PC-9 (cell line): ENCODE data around the gene ZNF787.

Experiments
- EZH2 ChIP-seq: fragments of 200-600 bp; sonication (generic); IDR thresholded peaks from 2 replicates; pipeline ENCODE4 v1.8.0; 2017; ENCODE audit warnings: antibody characterized with exemption, low read depth
- TF ChIP-seq, protein P1 (sequence below): fragments of 200-600 bp; sonication (generic); conservative IDR thresholded peaks from 2 replicates; pipeline ENCODE4 v1.6.1; 2017; ENCODE audit warnings: mixed run types, antibody characterized with exemption, mild to moderate bottlenecking, moderate library complexity

DNA sequence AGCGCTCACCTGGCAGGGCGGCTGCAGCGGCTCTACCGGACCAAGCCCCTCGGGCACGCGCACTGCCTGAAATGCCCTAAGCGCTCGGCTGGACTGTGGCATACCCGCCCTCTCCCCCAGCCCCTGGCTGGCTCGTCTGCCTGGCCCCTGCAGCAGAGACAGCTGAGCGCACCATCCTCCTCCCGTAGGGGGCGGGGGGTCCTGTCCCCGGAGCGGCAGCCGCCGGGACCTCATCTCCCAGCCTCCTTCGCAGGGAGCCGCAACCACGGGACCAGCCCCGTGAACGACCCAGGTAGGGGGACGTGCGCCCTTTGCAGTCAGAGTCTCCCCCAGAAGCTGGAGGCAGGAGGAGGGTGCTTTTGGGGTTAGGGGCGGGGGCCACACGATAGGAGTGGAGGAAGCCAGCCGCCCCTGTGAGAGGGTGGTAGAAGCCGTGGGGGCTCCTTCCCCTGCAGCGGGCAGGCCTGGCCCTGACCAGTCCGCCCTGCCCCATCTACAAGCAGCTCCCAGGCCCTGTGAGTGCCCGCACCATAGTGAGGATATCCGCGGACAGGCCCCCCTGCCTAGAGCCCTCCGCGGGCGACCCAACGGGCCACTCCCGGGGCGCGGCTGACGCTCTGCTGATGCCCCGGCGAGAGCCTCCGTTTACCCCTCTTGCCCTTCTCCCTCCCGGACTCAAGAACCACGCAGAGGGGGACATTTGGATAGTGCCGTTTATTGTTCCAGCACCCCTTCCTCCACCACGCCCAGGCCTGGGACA is 34.2 kb downstream of the ZNF787 start:
- TF ChIP-seq, protein P1, sequence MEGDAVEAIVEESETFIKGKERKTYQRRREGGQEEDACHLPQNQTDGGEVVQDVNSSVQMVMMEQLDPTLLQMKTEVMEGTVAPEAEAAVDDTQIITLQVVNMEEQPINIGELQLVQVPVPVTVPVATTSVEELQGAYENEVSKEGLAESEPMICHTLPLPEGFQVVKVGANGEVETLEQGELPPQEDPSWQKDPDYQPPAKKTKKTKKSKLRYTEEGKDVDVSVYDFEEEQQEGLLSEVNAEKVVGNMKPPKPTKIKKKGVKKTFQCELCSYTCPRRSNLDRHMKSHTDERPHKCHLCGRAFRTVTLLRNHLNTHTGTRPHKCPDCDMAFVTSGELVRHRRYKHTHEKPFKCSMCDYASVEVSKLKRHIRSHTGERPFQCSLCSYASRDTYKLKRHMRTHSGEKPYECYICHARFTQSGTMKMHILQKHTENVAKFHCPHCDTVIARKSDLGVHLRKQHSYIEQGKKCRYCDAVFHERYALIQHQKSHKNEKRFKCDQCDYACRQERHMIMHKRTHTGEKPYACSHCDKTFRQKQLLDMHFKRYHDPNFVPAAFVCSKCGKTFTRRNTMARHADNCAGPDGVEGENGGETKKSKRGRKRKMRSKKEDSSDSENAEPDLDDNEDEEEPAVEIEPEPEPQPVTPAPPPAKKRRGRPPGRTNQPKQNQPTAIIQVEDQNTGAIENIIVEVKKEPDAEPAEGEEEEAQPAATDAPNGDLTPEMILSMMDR, result no peak
- no peak for TF ChIP-seq EZH2
